BJ (cell line): Measurements from ENCODE around the gene DPH7. TPM values are rescaled to one million over a fixed set of nuclear protein-coding genes. Genes with fewer than 3 reads are reported as not detected.

ENCODE experiments used
- CTCF ChIA-PET: fragments of 350-600 bp; formaldehyde crosslinking; extraction: SDS; loops from one replicate; lab custom pipeline; 2021; ENCODE audit warnings: antibody characterized with exemption, inconsistent platforms; lab: Yijun Ruan, JAX
- POLR2A ChIA-PET: fragments of 300-600 bp; sonication (Branson Sonifier 250); formaldehyde crosslinking; extraction: SDS; loops from one replicate; lab custom pipeline; 2021; ENCODE audit warnings: antibody characterized with exemption; lab: Charles Lee
- DNase-seq: peaks from one replicate; pipeline ENCODE4 v3.0.0-alpha.2; 2011; ENCODE audit warnings: low read depth
- H3K27me3 ChIP-seq: 2 replicates; pipeline ENCODE4 v1.6.0; 2011; ENCODE audit warnings: low read length; ENCODE audit not compliant: control insufficient read depth, insufficient read depth
- H3K36me3 ChIP-seq: 2 replicates; pipeline ENCODE4 v1.5.1; 2011; ENCODE audit warnings: low read length; ENCODE audit not compliant: control insufficient read depth, insufficient read depth
- H3K4me3 ChIP-seq: 2 replicates; pipeline ENCODE4 v1.5.1; 2011; ENCODE audit warnings: low read depth, mild to moderate bottlenecking, control low read depth, low read length
- CTCF ChIP-seq: IDR thresholded peaks from 2 replicates; pipeline ENCODE4 v1.5.1; 2011; ENCODE audit warnings: low read depth, mild to moderate bottlenecking, control low read depth, inconsistent platforms, low read length, moderate library complexity; ENCODE audit not compliant: insufficient read depth
- polyA plus RNA-seq: library from polyadenylated mRNA; depleted of rRNA; stranded (reverse); fragments of >200 nt; gene quantifications from 2 replicates; pipeline ENCODE4 v1.2.3, GENCODE V29; 2011

Gene DPH7
- polyA plus RNA-seq, 1 experiment: 29.4 TPM

- ChIA-PET CTCF (interaction anchor here (0.7 to 1.9 kb wide), 8 partner anchors 9 to 51 kb away, joined by 3 to 26 read pairs (median 3); no protein-coding TSS in a partner anchor), POLR2A (no interaction called here)
- Histone ChIP-seq H3K36me3 (peaks cover 31% of the 10 kb centered on the region), H3K4me3 (peak overlapping the region; percentile 32), H3K27me3 (no peaks in the 10 kb centered on the region)
- no peak for DNase-seq
- no peak for TF ChIP-seq CTCF
Observed at GRCh38 chr9:137579259-137579604, 507 bp upstream of the DPH7 start.

- DNase-seq: no peak
- POLR2A ChIA-PET: no interaction called here
- H3K27me3 ChIP-seq: no peaks in the 10 kb centered on the region
- TF ChIP-seq CTCF: no peak
- CTCF ChIA-PET: no interaction called here
- H3K4me3 ChIP-seq: no peak overlapping the region
- H3K36me3 ChIP-seq: peaks cover 17% of the 10 kb centered on the region
Observed at GRCh38 chr9:137575716-137576411, 2.9 kb downstream of the DPH7 start.

GRCh38 chr9:137575364-137575715 lies 3.4 kb downstream of the DPH7 start:
- no peak overlapping the region for H3K4me3 ChIP-seq
- peaks cover 14% of the 10 kb centered on the region for H3K36me3 ChIP-seq
- no peak for TF ChIP-seq CTCF
- H3K27me3 ChIP-seq: no peaks in the 10 kb centered on the region
- no peak for DNase-seq
- CTCF ChIA-PET: no interaction called here
- POLR2A ChIA-PET: no interaction called here

GRCh38 chr9:137574192-137574591 lies 4.5 kb downstream of the DPH7 start:
- no peaks in the 10 kb centered on the region for H3K27me3 ChIP-seq
- ChIA-PET POLR2A (no interaction called here), CTCF (interaction anchor here (0.6 kb wide), 2 partner anchors 9 to 317 kb away, joined by 3 to 5 read pairs; no protein-coding TSS in a partner anchor)
- peaks cover 10% of the 10 kb centered on the region for H3K36me3 ChIP-seq
- TF ChIP-seq CTCF: no peak
- H3K4me3 ChIP-seq: no peak overlapping the region
- no peak for DNase-seq

- CTCF ChIA-PET: no interaction called here
- no peak for TF ChIP-seq CTCF
- no peak for DNase-seq
- POLR2A ChIA-PET: no interaction called here
- Histone ChIP-seq H3K4me3 (no peak overlapping the region), H3K27me3 (no peaks in the 10 kb centered on the region), H3K36me3 (peaks cover 10% of the 10 kb centered on the region)
Observed at GRCh38 chr9:137570566-137570965, 8.2 kb downstream of the DPH7 start.
